GM12878 (cell line): Measurements from ENCODE around the gene RPL38. TPM values are rescaled to one million over a fixed set of nuclear protein-coding genes. Genes with fewer than 3 reads are reported as not detected.

ENCODE experiments used
- BCL11A ChIP-seq: IDR thresholded peaks from 2 replicates; pipeline ENCODE4 v1.6.1; 2011; ENCODE audit warnings: low read depth, low read length
- BCL3 ChIP-seq: IDR thresholded peaks from 2 replicates; pipeline ENCODE4 v1.6.1; 2011; ENCODE audit warnings: borderline replicate concordance, low read depth, mild to moderate bottlenecking, moderate library complexity, low read length; ENCODE audit not compliant: insufficient read depth, poor library complexity, severe bottlenecking
- BHLHE40 ChIP-seq, 2 experiments: fragments of 450-650 bp in 1 of 2; IDR thresholded peaks; 2 replicates each; pipeline ENCODE4 v1.6.1; 2011 to 2017; ENCODE audit warnings: low read depth in 2 of 2, borderline replicate concordance in 1 of 2, improper control_type of control experiment in 1 of 2, low read length in 1 of 2, mild to moderate bottlenecking in 1 of 2
- MTA3 ChIP-seq: IDR thresholded peaks from 2 replicates; pipeline ENCODE4 v1.6.1; 2012; ENCODE audit warnings: low read length, inconsistent platforms, borderline replicate concordance
- NFYA ChIP-seq: IDR thresholded peaks from 2 replicates; pipeline ENCODE4 v1.6.1; 2011; ENCODE audit warnings: low read depth, mild to moderate bottlenecking, low read length, improper control_type of control experiment, borderline replicate concordance
- PKNOX1 ChIP-seq: fragments of 450-650 bp; IDR thresholded peaks from 2 replicates; pipeline ENCODE4 v1.6.1; 2016; ENCODE audit warnings: mild to moderate bottlenecking
- SPI1 ChIP-seq: IDR thresholded peaks from 2 replicates; pipeline ENCODE4 v1.6.1; 2011; ENCODE audit warnings: low read depth, mild to moderate bottlenecking, low read length, moderate library complexity, borderline replicate concordance; ENCODE audit not compliant: insufficient read depth
- STAT3 ChIP-seq: IDR thresholded peaks from 2 replicates; pipeline ENCODE4 v1.6.1; 2011; ENCODE audit warnings: low read depth, low read length, improper control_type of control experiment
- polyA plus RNA-seq, 11 experiments: library from polyadenylated mRNA; depleted of rRNA in 4 of 11; unstranded in 6 of 11; stranded (reverse) in 5 of 11; fragments of >200 nt; fragmentation: Nextera tagmentation in 4 of 11; fragmentation: Illumina TruSeq in 1 of 11; extraction: Ambion mirVana in 4 of 11; extraction: Trizol in 1 of 11; gene quantifications; 1 replicate in 1 of 11; 2 replicates in 10 of 11; pipeline versions ENCODE4 v1.2.1 to v1.2.3, GENCODE V29; 2011 to 2016; ENCODE audit warnings: inconsistent platforms in 2 of 11, missing spikeins in 2 of 11, low read depth in 1 of 11
- total RNA-seq, 4 experiments: library from RNA; depleted of rRNA in 3 of 4; stranded (reverse); fragments of >200 nt in 3 of 4; fragmentation: Illumina TruSeq in 1 of 4; extraction: Trizol in 1 of 4; gene quantifications; 2 replicates each; pipeline versions ENCODE4 v1.2.1 to v1.2.3, GENCODE V29; 2013 to 2021
- TF ChIP-seq, protein P1 (sequence below): fragments of 450-650 bp; IDR thresholded peaks from 2 replicates; pipeline ENCODE4 v1.6.1; 2017; ENCODE audit warnings: mild to moderate bottlenecking, moderate library complexity

The RPL38 gene
- total and polyA plus RNA-seq, 10 of the 15 experiments (the other 5 are each of a cell fraction or from before 2014, with no cell fraction given): 1,318 to 4,938 (median 2,673) TPM

DNA sequence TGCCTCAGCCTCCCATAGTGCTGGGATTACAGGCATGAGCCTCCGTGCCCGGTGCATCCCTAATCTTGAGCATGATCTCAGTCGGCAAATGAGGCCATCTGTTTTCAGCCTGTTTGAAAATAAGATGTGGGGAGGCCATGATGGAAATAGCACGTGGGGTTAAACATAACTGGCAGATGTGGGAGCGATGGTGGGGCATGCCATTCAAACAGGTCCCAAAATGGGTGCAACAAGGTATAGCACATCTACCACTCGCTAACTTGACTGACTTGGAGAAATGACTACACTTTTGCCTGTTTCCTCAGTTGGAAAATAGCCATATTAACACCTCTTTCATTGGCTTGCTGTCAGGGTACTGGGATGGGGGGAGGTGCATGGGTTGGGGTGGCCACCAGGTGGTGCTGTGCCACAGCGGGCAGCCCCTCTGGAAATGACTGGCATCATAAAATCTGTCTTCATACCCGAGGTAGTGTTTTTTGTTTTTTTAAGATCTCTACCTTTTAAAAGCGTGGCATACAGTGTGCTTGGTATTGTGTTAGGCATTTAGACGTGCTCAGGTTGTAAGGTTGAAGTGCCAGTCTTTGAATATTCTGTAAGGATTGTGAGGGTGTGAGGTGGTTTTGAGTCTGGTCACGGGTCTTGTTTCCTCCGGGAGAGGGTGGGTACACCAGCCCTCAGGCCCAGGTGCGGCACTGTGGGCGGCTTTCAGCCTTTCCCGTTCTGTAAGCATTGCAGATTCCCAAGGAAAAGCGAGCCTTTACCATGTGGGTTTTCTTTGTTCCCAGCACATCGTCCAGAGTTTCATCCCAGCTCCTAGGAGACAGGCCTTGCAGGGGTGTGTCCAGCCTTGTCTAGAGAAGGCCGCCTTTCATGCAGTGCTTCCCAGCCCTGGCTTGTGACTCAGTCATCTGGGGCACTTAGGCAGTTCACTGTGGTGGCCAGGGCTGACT is 7.0 kb downstream of the RPL38 start (continued):
- TF ChIP-seq, protein P1, sequence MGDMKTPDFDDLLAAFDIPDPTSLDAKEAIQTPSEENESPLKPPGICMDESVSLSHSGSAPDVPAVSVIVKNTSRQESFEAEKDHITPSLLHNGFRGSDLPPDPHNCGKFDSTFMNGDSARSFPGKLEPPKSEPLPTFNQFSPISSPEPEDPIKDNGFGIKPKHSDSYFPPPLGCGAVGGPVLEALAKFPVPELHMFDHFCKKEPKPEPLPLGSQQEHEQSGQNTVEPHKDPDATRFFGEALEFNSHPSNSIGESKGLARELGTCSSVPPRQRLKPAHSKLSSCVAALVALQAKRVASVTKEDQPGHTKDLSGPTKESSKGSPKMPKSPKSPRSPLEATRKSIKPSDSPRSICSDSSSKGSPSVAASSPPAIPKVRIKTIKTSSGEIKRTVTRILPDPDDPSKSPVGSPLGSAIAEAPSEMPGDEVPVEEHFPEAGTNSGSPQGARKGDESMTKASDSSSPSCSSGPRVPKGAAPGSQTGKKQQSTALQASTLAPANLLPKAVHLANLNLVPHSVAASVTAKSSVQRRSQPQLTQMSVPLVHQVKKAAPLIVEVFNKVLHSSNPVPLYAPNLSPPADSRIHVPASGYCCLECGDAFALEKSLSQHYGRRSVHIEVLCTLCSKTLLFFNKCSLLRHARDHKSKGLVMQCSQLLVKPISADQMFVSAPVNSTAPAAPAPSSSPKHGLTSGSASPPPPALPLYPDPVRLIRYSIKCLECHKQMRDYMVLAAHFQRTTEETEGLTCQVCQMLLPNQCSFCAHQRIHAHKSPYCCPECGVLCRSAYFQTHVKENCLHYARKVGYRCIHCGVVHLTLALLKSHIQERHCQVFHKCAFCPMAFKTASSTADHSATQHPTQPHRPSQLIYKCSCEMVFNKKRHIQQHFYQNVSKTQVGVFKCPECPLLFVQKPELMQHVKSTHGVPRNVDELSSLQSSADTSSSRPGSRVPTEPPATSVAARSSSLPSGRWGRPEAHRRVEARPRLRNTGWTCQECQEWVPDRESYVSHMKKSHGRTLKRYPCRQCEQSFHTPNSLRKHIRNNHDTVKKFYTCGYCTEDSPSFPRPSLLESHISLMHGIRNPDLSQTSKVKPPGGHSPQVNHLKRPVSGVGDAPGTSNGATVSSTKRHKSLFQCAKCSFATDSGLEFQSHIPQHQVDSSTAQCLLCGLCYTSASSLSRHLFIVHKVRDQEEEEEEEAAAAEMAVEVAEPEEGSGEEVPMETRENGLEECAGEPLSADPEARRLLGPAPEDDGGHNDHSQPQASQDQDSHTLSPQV: peak; percentile 70; the same call in 1 of the 2 replicates
- peak; percentile 49 for TF ChIP-seq BCL3
- TF ChIP-seq MTA3: peak; percentile 15; the same call in 1 of the 2 replicates
- no peak for TF ChIP-seq SPI1
- TF ChIP-seq BHLHE40 (IDR thresholded peaks at IDR 0.05; ENCODE audit: borderline replicate concordance in 1 of 2, low read depth in 2 of 2, low read length in 1 of 2): 0 out of 4 replicates have a peak, but pooled peaks of 1 of the 2 experiments have one; percentile 45
- no peak for TF ChIP-seq STAT3
- peak; percentile 67; the same call in 1 of the 2 replicates for TF ChIP-seq PKNOX1
- TF ChIP-seq NFYA: no peak
- 0 out of 2 replicates have a peak, but pooled peaks have one; percentile 25 for TF ChIP-seq BCL11A
- TF ChIP-seq, all 136 proteins: peak for 40
